ENCODE results near the gene THOP1.

DNA sequence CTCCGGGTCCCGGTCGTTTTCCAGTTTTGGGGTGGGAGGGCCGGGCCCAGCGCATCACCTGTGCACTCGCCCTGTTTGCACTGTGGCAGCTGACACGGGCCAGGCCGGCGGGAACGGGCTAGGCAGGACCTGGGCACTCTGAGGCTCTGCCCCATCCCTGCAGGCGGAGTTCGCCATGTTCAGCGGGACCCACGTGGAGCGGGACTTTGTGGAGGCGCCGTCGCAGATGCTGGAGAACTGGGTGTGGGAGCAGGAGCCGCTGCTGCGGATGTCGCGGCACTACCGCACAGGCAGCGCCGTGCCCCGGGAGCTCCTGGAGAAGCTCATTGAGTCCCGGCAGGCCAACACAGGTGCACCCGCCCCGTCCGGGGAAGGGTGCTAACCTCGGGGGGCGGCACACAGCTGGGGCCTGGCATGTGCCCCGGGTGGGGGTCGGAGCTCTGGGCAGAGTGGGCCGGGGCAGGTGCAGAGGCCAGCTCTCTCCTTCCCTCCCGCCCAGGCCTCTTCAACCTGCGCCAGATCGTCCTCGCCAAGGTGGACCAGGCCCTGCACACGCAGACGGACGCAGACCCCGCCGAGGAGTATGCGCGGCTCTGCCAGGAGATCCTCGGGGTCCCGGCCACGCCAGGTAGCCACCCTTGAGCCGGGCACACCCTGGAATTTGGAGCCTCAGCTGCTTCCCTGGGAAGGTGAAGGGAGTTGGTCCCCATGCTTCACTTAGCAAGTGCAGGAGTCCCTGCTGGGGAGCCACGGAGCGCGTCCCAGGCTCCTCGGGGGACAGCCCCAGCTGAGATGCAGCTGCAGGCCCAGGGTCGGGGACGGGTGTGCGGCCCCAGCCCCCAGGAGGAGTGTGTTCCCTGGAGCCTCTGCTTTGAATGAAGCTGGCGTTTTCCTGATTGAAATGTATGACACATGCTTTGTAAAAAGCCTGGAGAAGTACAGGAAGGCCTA is 25.1 kb downstream of the THOP1 start:
- TF ChIP-seq CTCF (IDR thresholded peaks at IDR 0.05), result no peak
- no peak for TF ChIP-seq POLR2A (IDR thresholded peaks at IDR 0.05)
